ENCODE results near the gene ABI2.

Gene ABI2

GRCh38 chr2:203431391-203432185 lies 103.4 kb downstream of the ABI2 start:
- no peak overlapping the region for H3K4ac ChIP-seq (ENCODE audit: low read depth, low read length)
- H2BK120ac ChIP-seq (ENCODE audit: low read depth, low read length) = no peak overlapping the region
- H3K18ac ChIP-seq (ENCODE audit: low read length) = no peak overlapping the region
- H4K5ac ChIP-seq (ENCODE audit: low read length) = no peak overlapping the region
- DNase-seq = no peak
- H3K9ac ChIP-seq (ENCODE audit: low read length) = no peak overlapping the region
- H2BK5ac ChIP-seq (ENCODE audit: low read length) = no peak overlapping the region
- no peak overlapping the region for H2BK15ac ChIP-seq (replicated peaks; ENCODE audit: low read depth)
- H3K27ac ChIP-seq (ENCODE audit: low read depth, low read length) = no peak overlapping the region
- no peak overlapping the region for H3K4me2 ChIP-seq (ENCODE audit: low read length)
- no peak overlapping the region for H2AK5ac ChIP-seq (ENCODE audit: low read length)
- H3K56ac ChIP-seq (ENCODE audit: low read length) = no peak overlapping the region
- no peaks in the 10 kb centered on the region for H3K79me2 ChIP-seq (ENCODE audit: control insufficient read depth, insufficient read depth, low read length)
- no CpG with 5 or more reads among the region's 5 CpGs for WGBS (ENCODE audit: extremely low coverage, insufficient coverage, low lambda C conversion rate)
- no peaks in the 10 kb centered on the region for H3K27me3 ChIP-seq (ENCODE audit: insufficient read depth, low read length, poor library complexity)
- H3K36me3 ChIP-seq (ENCODE audit: control insufficient read depth, insufficient read depth, low read length) = no peaks in the 10 kb centered on the region
- no peaks in the 10 kb centered on the region for H3K79me1 ChIP-seq (ENCODE audit: low read length)
- no peak overlapping the region for H3K4me3 ChIP-seq (ENCODE audit: low read length)
- no peak overlapping the region for H3K23ac ChIP-seq (ENCODE audit: low read length)
- H4K8ac ChIP-seq (ENCODE audit: low read depth, low read length) = no peak overlapping the region
- H3K4me1 ChIP-seq (ENCODE audit: control insufficient read depth, low read depth, low read length) = no peaks in the 10 kb centered on the region

GRCh38 chr2:203432811-203433210 lies 104.6 kb downstream of the ABI2 start:
- no peak overlapping the region for H4K5ac ChIP-seq (ENCODE audit: low read length)
- no peak overlapping the region for H2BK120ac ChIP-seq (ENCODE audit: low read depth, low read length)
- no peak overlapping the region for H3K4me2 ChIP-seq (ENCODE audit: low read length)
- no peaks in the 10 kb centered on the region for H3K4me1 ChIP-seq (ENCODE audit: control insufficient read depth, low read depth, low read length)
- no peak overlapping the region for H3K4me3 ChIP-seq (ENCODE audit: low read length)
- H3K9ac ChIP-seq (ENCODE audit: low read length) = no peak overlapping the region
- no peak overlapping the region for H4K8ac ChIP-seq (ENCODE audit: low read depth, low read length)
- no peak overlapping the region for H2BK15ac ChIP-seq (replicated peaks; ENCODE audit: low read depth)
- no peak overlapping the region for H3K4ac ChIP-seq (ENCODE audit: low read depth, low read length)
- no peak for DNase-seq
- no peak overlapping the region for H3K27ac ChIP-seq (ENCODE audit: low read depth, low read length)
- H2AK5ac ChIP-seq (ENCODE audit: low read length) = no peak overlapping the region
- no peak overlapping the region for H2BK5ac ChIP-seq (ENCODE audit: low read length)
- H3K79me1 ChIP-seq (ENCODE audit: low read length) = no peaks in the 10 kb centered on the region
- no peaks in the 10 kb centered on the region for H3K27me3 ChIP-seq (ENCODE audit: insufficient read depth, low read length, poor library complexity)
- no peak overlapping the region for H3K23ac ChIP-seq (ENCODE audit: low read length)
- H3K18ac ChIP-seq (ENCODE audit: low read length) = no peak overlapping the region
- no peaks in the 10 kb centered on the region for H3K36me3 ChIP-seq (ENCODE audit: control insufficient read depth, insufficient read depth, low read length)
- WGBS (ENCODE audit: extremely low coverage, insufficient coverage, low lambda C conversion rate) = no CpG with 5 or more reads among the region's 6 CpGs
- no peaks in the 10 kb centered on the region for H3K79me2 ChIP-seq (ENCODE audit: control insufficient read depth, insufficient read depth, low read length)
- no peak overlapping the region for H3K56ac ChIP-seq (ENCODE audit: low read length)

- no CpG with 5 or more reads among the region's 2 CpGs for WGBS (ENCODE audit: extremely low coverage, insufficient coverage, low lambda C conversion rate)
- no peak overlapping the region for H2BK15ac ChIP-seq (replicated peaks; ENCODE audit: low read depth)
- H3K23ac ChIP-seq (ENCODE audit: low read length) = no peak overlapping the region
- no peak overlapping the region for H3K4me3 ChIP-seq (ENCODE audit: low read length)
- H3K79me1 ChIP-seq (ENCODE audit: low read length) = peaks cover 3% of the 10 kb centered on the region
- no peaks in the 10 kb centered on the region for H3K79me2 ChIP-seq (ENCODE audit: control insufficient read depth, insufficient read depth, low read length)
- no peak overlapping the region for H2AK5ac ChIP-seq (ENCODE audit: low read length)
- no peak overlapping the region for H3K27ac ChIP-seq (ENCODE audit: low read depth, low read length)
- H3K9ac ChIP-seq (ENCODE audit: low read length) = no peak overlapping the region
- H3K4me2 ChIP-seq (ENCODE audit: low read length) = no peak overlapping the region
- H3K18ac ChIP-seq (ENCODE audit: low read length) = no peak overlapping the region
- no peak overlapping the region for H2BK5ac ChIP-seq (ENCODE audit: low read length)
- H3K27me3 ChIP-seq (ENCODE audit: insufficient read depth, low read length, poor library complexity) = no peaks in the 10 kb centered on the region
- no peak for DNase-seq
- no peaks in the 10 kb centered on the region for H3K4me1 ChIP-seq (ENCODE audit: control insufficient read depth, low read depth, low read length)
- H4K5ac ChIP-seq (ENCODE audit: low read length) = no peak overlapping the region
- H3K4ac ChIP-seq (ENCODE audit: low read depth, low read length) = no peak overlapping the region
- no peak overlapping the region for H3K56ac ChIP-seq (ENCODE audit: low read length)
- H4K8ac ChIP-seq (ENCODE audit: low read depth, low read length) = no peak overlapping the region
- H2BK120ac ChIP-seq (ENCODE audit: low read depth, low read length) = no peak overlapping the region
- H3K36me3 ChIP-seq (ENCODE audit: control insufficient read depth, insufficient read depth, low read length) = peaks cover 2% of the 10 kb centered on the region
Measured at GRCh38 chr2:203436496-203436895, 108.3 kb downstream of the ABI2 start.

DNA sequence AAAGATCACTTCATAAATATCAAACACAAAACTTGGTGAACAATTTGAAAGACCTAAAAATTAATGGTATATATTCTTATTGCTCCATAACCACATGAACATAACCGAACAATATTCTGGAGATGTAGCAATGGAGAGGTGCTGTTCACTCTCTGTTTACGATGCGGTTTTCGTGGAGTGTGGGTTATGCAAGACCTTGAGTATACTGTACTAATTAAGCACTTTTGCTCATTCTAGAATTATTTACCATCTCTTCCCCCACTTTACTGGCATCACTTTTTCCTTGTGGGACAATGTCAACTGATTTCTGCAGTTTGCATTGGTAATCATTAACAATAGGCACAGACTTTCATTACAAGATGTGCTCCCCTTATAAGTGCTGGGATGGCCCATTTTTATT lies 109.3 kb downstream of the ABI2 start:
- WGBS (ENCODE audit: extremely low coverage, insufficient coverage, low lambda C conversion rate) = no CpG with 5 or more reads among the region's 4 CpGs
- Histone ChIP-seq H3K36me3 (ENCODE audit: control insufficient read depth, insufficient read depth, low read length) (peaks cover 2% of the 10 kb centered on the region), H3K18ac (ENCODE audit: low read length) (no peak overlapping the region), H3K79me1 (ENCODE audit: low read length) (peaks cover 3% of the 10 kb centered on the region), H4K5ac (ENCODE audit: low read length) (no peak overlapping the region), H3K4me3 (ENCODE audit: low read length) (no peak overlapping the region), H3K4ac (ENCODE audit: low read depth, low read length) (no peak overlapping the region), H3K27me3 (ENCODE audit: insufficient read depth, low read length, poor library complexity) (no peaks in the 10 kb centered on the region), H3K23ac (ENCODE audit: low read length) (no peak overlapping the region), H4K8ac (ENCODE audit: low read depth, low read length) (no peak overlapping the region), H2AK5ac (ENCODE audit: low read length) (no peak overlapping the region), H3K9ac (ENCODE audit: low read length) (no peak overlapping the region), H3K4me1 (ENCODE audit: control insufficient read depth, low read depth, low read length) (no peaks in the 10 kb centered on the region), H2BK15ac (replicated peaks; ENCODE audit: low read depth) (no peak overlapping the region), H3K79me2 (ENCODE audit: control insufficient read depth, insufficient read depth, low read length) (no peaks in the 10 kb centered on the region), H3K56ac (ENCODE audit: low read length) (no peak overlapping the region), H3K27ac (ENCODE audit: low read depth, low read length) (no peak overlapping the region), H2BK5ac (ENCODE audit: low read length) (no peak overlapping the region), H2BK120ac (ENCODE audit: low read depth, low read length) (no peak overlapping the region), H3K4me2 (ENCODE audit: low read length) (no peak overlapping the region)
- no peak for DNase-seq

DNA sequence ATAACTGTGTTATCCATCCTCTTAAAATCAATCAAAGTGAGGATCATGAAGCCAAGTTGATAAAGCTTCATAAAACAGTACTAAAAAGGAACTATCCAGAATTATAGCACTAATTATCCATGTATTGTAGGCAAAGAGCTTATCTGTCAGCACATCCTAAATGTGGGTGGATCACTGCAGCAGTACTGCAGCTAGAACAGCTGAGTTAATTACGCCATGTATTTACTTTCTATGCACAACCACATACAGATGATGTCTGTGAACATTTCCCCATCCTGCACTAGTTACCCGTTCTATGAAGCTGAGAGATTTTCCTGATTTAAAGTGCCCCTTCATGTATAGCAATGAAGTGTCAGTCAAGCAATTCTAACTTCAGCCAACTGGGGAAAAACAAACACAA lies 110.3 kb downstream of the ABI2 start:
- Histone ChIP-seq H3K4ac (ENCODE audit: low read depth, low read length) (no peak overlapping the region), H2BK15ac (replicated peaks; ENCODE audit: low read depth) (no peak overlapping the region), H4K5ac (ENCODE audit: low read length) (no peak overlapping the region), H3K4me2 (ENCODE audit: low read length) (no peak overlapping the region), H3K56ac (ENCODE audit: low read length) (no peak overlapping the region), H3K9ac (ENCODE audit: low read length) (no peak overlapping the region), H3K79me1 (ENCODE audit: low read length) (peaks cover 3% of the 10 kb centered on the region), H3K4me3 (ENCODE audit: low read length) (no peak overlapping the region), H3K27me3 (ENCODE audit: insufficient read depth, low read length, poor library complexity) (no peaks in the 10 kb centered on the region), H2BK120ac (ENCODE audit: low read depth, low read length) (no peak overlapping the region), H2AK5ac (ENCODE audit: low read length) (no peak overlapping the region), H2BK5ac (ENCODE audit: low read length) (no peak overlapping the region), H3K79me2 (ENCODE audit: control insufficient read depth, insufficient read depth, low read length) (no peaks in the 10 kb centered on the region), H3K27ac (ENCODE audit: low read depth, low read length) (no peak overlapping the region), H4K8ac (ENCODE audit: low read depth, low read length) (no peak overlapping the region), H3K36me3 (ENCODE audit: control insufficient read depth, insufficient read depth, low read length) (peaks cover 2% of the 10 kb centered on the region), H3K18ac (ENCODE audit: low read length) (no peak overlapping the region), H3K23ac (ENCODE audit: low read length) (no peak overlapping the region), H3K4me1 (ENCODE audit: control insufficient read depth, low read depth, low read length) (no peaks in the 10 kb centered on the region)
- no peak for DNase-seq
- WGBS (ENCODE audit: extremely low coverage, insufficient coverage, low lambda C conversion rate) = no CpG with 5 or more reads among the region's 2 CpGs

GRCh38 chr2:203440671-203441070 lies 112.5 kb downstream of the ABI2 start:
- Histone ChIP-seq H3K79me2 (ENCODE audit: control insufficient read depth, insufficient read depth, low read length) (no peaks in the 10 kb centered on the region), H3K36me3 (ENCODE audit: control insufficient read depth, insufficient read depth, low read length) (peaks cover 2% of the 10 kb centered on the region)
- no CpG with 5 or more reads among the region's 4 CpGs for WGBS (ENCODE audit: extremely low coverage, insufficient coverage, low lambda C conversion rate)

More at GRCh38 chr2:203440671-203441070, 112.5 kb downstream of the ABI2 start:
- H3K4me1 ChIP-seq (ENCODE audit: control insufficient read depth, low read depth, low read length) = no peaks in the 10 kb centered on the region
- H3K56ac ChIP-seq (ENCODE audit: low read length) = no peak overlapping the region
- H3K4me2 ChIP-seq (ENCODE audit: low read length) = no peak overlapping the region
- H2BK120ac ChIP-seq (ENCODE audit: low read depth, low read length) = no peak overlapping the region
- no peak overlapping the region for H3K18ac ChIP-seq (ENCODE audit: low read length)
- H3K4me3 ChIP-seq (ENCODE audit: low read length) = no peak overlapping the region
- H3K79me1 ChIP-seq (ENCODE audit: low read length) = peaks cover 3% of the 10 kb centered on the region
- H4K5ac ChIP-seq (ENCODE audit: low read length) = no peak overlapping the region
- no peak overlapping the region for H3K23ac ChIP-seq (ENCODE audit: low read length)
- no peak overlapping the region for H2BK15ac ChIP-seq (replicated peaks; ENCODE audit: low read depth)
- H2BK5ac ChIP-seq (ENCODE audit: low read length) = no peak overlapping the region
- DNase-seq = no peak
- no peaks in the 10 kb centered on the region for H3K27me3 ChIP-seq (ENCODE audit: insufficient read depth, low read length, poor library complexity)
- H2AK5ac ChIP-seq (ENCODE audit: low read length) = no peak overlapping the region
- no peak overlapping the region for H3K4ac ChIP-seq (ENCODE audit: low read depth, low read length)
- H3K27ac ChIP-seq (ENCODE audit: low read depth, low read length) = no peak overlapping the region
- H4K8ac ChIP-seq (ENCODE audit: low read depth, low read length) = no peak overlapping the region
- H3K9ac ChIP-seq (ENCODE audit: low read length) = no peak overlapping the region

All from mesendoderm (in vitro differentiated cells).